Transverse colon (tissue), 4 donors: ENCODE results near the gene LCLAT1. TPM values are rescaled to one million over a fixed set of nuclear protein-coding genes. Genes with fewer than 3 reads are reported as not detected.

ENCODE experiments used
- DNase-seq: peaks from one replicate; pipeline ENCODE4 v3.0.0-alpha.2; 2019
- H3K27ac ChIP-seq, 4 donors: fragments of 200-600 bp; sonication (generic); 2 replicates each; pipeline ENCODE4 v1.5.1; 2016 to 2018; ENCODE audit warnings: inconsistent platforms in 4 of 4
- H3K27me3 ChIP-seq: fragments of 200-600 bp; sonication (generic); 2 replicates; pipeline ENCODE4 v1.5.1; 2017; ENCODE audit warnings: inconsistent platforms
- H3K36me3 ChIP-seq, 4 donors: fragments of 200-600 bp; sonication (generic); 2 replicates each; pipeline ENCODE4 v1.5.1; 2017 to 2019; ENCODE audit warnings: inconsistent platforms in 4 of 4
- H3K4me1 ChIP-seq, 4 donors: fragments of 200-600 bp; sonication (generic); 2 replicates each; pipeline ENCODE4 v1.5.1; 2017 to 2020; ENCODE audit warnings: inconsistent platforms in 4 of 4
- H3K4me3 ChIP-seq, 4 donors: fragments of 200-600 bp; sonication (generic); 1 replicate in 1 of 4; 2 replicates in 3 of 4; pipeline versions ENCODE4 v1.5.1 to v1.6.1; 2017 to 2019; ENCODE audit warnings: inconsistent platforms in 4 of 4
- H3K9me3 ChIP-seq, 2 donors: fragments of 200-600 bp; sonication (generic); 2 replicates each; pipeline ENCODE4 v1.5.1; 2017 to 2019; ENCODE audit warnings: inconsistent platforms in 2 of 2
- CTCF ChIP-seq, 5 experiments: fragments of 200-600 bp in 3 of 5; fragments of 450-650 bp in 2 of 5; sonication (generic) in 3 of 5; IDR thresholded peaks; 1 replicate in 2 of 5; 2 replicates in 3 of 5; pipeline ENCODE4 v1.5.1; 2016 to 2017; ENCODE audit warnings: antibody characterized with exemption in 5 of 5, inconsistent platforms in 3 of 5, mild to moderate bottlenecking in 2 of 5, moderate library complexity in 1 of 5
- EP300 ChIP-seq: sonication (generic); formaldehyde crosslinking; IDR thresholded peaks from one replicate; pipeline ENCODE4 v1.6.1; 2017; ENCODE audit warnings: antibody characterized with exemption, low read depth
- POLR2A ChIP-seq: fragments of 450-650 bp; IDR thresholded peaks from one replicate; pipeline ENCODE4 v1.6.1; 2016; ENCODE audit warnings: antibody characterized with exemption, mild to moderate bottlenecking, moderate library complexity
- POLR2AphosphoS5 ChIP-seq, 3 donors: sonication (generic); formaldehyde crosslinking; IDR thresholded peaks; one replicate each; pipeline ENCODE4 v1.6.1; 2016; ENCODE audit warnings: antibody characterized with exemption in 3 of 3
- WGBS, 2 donors: methylation state at CpG; one replicate each; pipeline ENCODE4 v1.1.5; 2018; ENCODE audit warnings: low coverage in 1 of 2; 5-methylcytosine and 5-hydroxymethylcytosine counted together
- in situ Hi-C, 4 donors: fragments of 200-750 bp; cut with MboI; loops; one replicate each; pipeline versions ENCODE4 v1.15.0 to v1.15.1; 2017; ENCODE audit warnings: low sequenced_read_pairs in 3 of 4, low pct_ligation_motif_present in 1 of 4, low pct_unique_long_range_greater_than_20kb in 1 of 4
- intact Hi-C: fragments of 100-400 bp; cut with DNase I; formaldehyde crosslinking; loops from one replicate; pipeline ENCODE4 v1.15.1; 2023; ENCODE audit warnings: low total_unique reads
- total RNA-seq, 4 donors: library from RNA; depleted of rRNA; stranded (reverse); fragments of >200 nt; gene quantifications; one replicate each; pipeline ENCODE4 v1.1.0, GENCODE V29; 2016

LCLAT1 gene
- total RNA-seq, 4 donors from 2014 or later, result 10.9 to 26.5 (median 16.6) TPM

GRCh38 chr2:30689496-30690125, 242.6 kb downstream of the LCLAT1 start:
- no peaks in the 10 kb centered on the region for H3K27me3 ChIP-seq
- no peak for TF ChIP-seq CTCF (IDR thresholded peaks at IDR 0.05)
- peaks cover 0 to 10% (median 9%) of the 10 kb centered on the region in 4 donors for H3K4me1 ChIP-seq
- intact Hi-C loops (no loop called here), in situ Hi-C loops (no loop called here)
- no peak for DNase-seq
- peak overlapping the region; percentile 7 to 60 (median 38) for H3K27ac ChIP-seq
- H3K9me3 ChIP-seq, result no peaks in the 10 kb centered on the region
- no peak overlapping the region for H3K4me3 ChIP-seq
- 74% methylated on average over 6 of the region's 6 CpGs; no CpG with 5 or more reads in 1 of the 2 donors for WGBS, 2 donors
- H3K36me3 ChIP-seq, result no peaks in the 10 kb centered on the region

- Histone ChIP-seq H3K4me1 (peaks cover 0 to 10% (median 9%) of the 10 kb centered on the region in 4 donors), H3K4me3 (no peak overlapping the region), H3K27ac (peak overlapping the region in 3 of 4 donors; percentile 36 to 60 (median 41)), H3K27me3 (no peaks in the 10 kb centered on the region), H3K36me3 (no peaks in the 10 kb centered on the region), H3K9me3 (no peaks in the 10 kb centered on the region)
- TF ChIP-seq CTCF (IDR thresholded peaks at IDR 0.05) (no peak), POLR2AphosphoS5 (IDR thresholded peaks at IDR 0.05) (peak in 2 of 3 donors; percentile 40 to 44), EP300 (peak; percentile 16), POLR2A (no peak)
- WGBS, 2 donors, result 76% methylated on average over 5 of the region's 5 CpGs; no CpG with 5 or more reads in 1 of the 2 donors
- in situ Hi-C loops (no loop called here), intact Hi-C loops (no loop called here)
- DNase-seq, result no peak
These were observed 243.1 kb downstream of the LCLAT1 start for GRCh38 chr2:30690126-30690561.

- Histone ChIP-seq H3K36me3 (no peaks in the 10 kb centered on the region), H3K4me3 (no peak overlapping the region), H3K27me3 (no peaks in the 10 kb centered on the region), H3K4me1 (peaks cover 0 to 10% (median 9%) of the 10 kb centered on the region in 4 donors), H3K27ac (no peak overlapping the region), H3K9me3 (no peaks in the 10 kb centered on the region)
- intact Hi-C loops, result no loop called here
- TF ChIP-seq CTCF (IDR thresholded peaks at IDR 0.05), result no peak
- no peak for TF ChIP-seq EP300
- TF ChIP-seq POLR2A, result no peak
- TF ChIP-seq POLR2AphosphoS5 (IDR thresholded peaks at IDR 0.05), result no peak
- in situ Hi-C loops, result no loop called here
- 89% methylated on average over 7 of the region's 7 CpGs; no CpG with 5 or more reads in 1 of the 2 donors for WGBS, 2 donors
- DNase-seq, result no peak
These were observed 244.3 kb downstream of the LCLAT1 start for GRCh38 chr2:30691091-30691947.
